Measurements from ENCODE around the gene ZBTB16. TPM values are rescaled to one million over a fixed set of nuclear protein-coding genes. Genes with fewer than 3 reads are reported as not detected.
A peak's percentile ranks its signal among the peaks of the same experiment; 100 is the strongest.

Gene ZBTB16
- total RNA-seq, 3 donors from 2014 or later, result 236 to 358 (median 271) TPM

DNA sequence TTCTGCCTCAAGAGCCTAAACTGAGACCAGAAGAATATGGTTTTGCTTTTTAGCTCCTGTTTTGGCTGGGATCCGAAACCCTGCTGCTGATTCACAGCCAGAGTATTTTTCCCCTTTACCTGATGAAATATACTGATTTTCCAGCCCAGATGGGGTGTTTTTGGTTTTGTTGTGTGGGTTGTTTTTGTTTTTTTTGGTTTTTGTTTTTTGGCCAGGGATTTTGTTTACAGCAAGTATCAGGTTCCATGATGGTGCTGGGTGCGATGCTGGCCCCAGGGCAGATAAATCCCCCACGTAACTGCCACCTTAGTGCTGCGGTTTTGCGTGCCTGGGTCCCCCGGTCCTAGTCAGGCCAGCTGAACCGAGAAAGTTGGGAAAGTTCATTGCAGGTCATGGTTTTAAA, 103.7 kb downstream of the ZBTB16 start:
- peak overlapping the region; percentile 96 to 98 for H3K27ac ChIP-seq
- peak overlapping the region in 2 of 3 donors; percentile 14 to 53 for H3K4me3 ChIP-seq
- TF ChIP-seq POLR2A (IDR thresholded peaks at IDR 0.05), result no peak
- no peak for TF ChIP-seq CTCF (IDR thresholded peaks at IDR 0.05)
- no peak for TF ChIP-seq POLR2AphosphoS5 (IDR thresholded peaks at IDR 0.05)
- H3K4me1 ChIP-seq, result peaks cover 59 to 82% of the 10 kb centered on the region in 2 donors
- no peaks in the 10 kb centered on the region for H3K27me3 ChIP-seq
- intact Hi-C loops (cut with DNase I; ENCODE audit: low total_unique reads), result no loop called here
- no peaks in the 10 kb centered on the region for H3K9me3 ChIP-seq
- no peak for DNase-seq (ENCODE audit: low spot score in 2 of 2)
- no peaks in the 10 kb centered on the region for H3K36me3 ChIP-seq

DNA sequence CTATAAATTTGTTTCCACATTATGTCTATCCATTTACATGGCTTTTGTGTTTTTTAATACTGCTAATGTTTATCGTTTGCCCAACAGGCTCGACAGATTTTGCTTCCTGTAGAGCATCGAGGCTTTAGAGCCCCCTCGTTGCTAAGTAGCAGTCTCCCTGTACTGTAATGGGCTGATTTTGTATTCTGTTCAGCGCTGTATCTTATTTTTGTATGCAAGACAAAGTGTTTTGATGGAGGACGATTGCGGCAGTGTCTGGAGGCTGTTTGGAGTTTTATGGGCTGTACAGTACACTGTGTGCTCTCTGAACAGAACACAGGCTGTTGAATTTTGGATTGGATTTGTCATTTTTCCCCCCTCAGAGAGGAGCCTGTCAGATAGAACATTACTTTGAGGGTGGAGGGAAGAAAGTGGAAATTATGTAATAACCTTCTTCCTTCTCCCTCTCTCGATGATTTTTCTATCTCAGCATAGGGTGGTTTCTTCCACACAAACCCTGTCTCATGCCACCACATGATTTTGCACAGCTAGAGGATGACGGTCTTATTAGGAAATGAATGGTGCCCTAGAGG, 104.4 kb downstream of the ZBTB16 start:
- intact Hi-C loops (cut with DNase I; ENCODE audit: low total_unique reads), result no loop called here
- peak overlapping the region in 2 of 3 donors; percentile 14 to 53 for H3K4me3 ChIP-seq

GRCh38 chr11:114164546-114164945, 105.0 kb downstream of the ZBTB16 start:
- peaks cover 66 to 83% of the 10 kb centered on the region in 2 donors for H3K4me1 ChIP-seq
- peak overlapping the region in 1 of 3 donors; percentile 53 for H3K4me3 ChIP-seq
- no peaks in the 10 kb centered on the region for H3K9me3 ChIP-seq
- intact Hi-C loops (cut with DNase I; ENCODE audit: low total_unique reads), result no loop called here
- peak overlapping the region; percentile 96 to 98 for H3K27ac ChIP-seq
- H3K36me3 ChIP-seq, result no peaks in the 10 kb centered on the region
- no peak for DNase-seq (ENCODE audit: low spot score in 2 of 2)
- TF ChIP-seq POLR2A (IDR thresholded peaks at IDR 0.05) (no peak), CTCF (IDR thresholded peaks at IDR 0.05) (no peak), POLR2AphosphoS5 (IDR thresholded peaks at IDR 0.05) (no peak)
- H3K27me3 ChIP-seq, result no peaks in the 10 kb centered on the region

More for the DNA sequence above, 104.4 kb downstream of the ZBTB16 start:
- peak overlapping the region; percentile 96 to 98 for H3K27ac ChIP-seq
- TF ChIP-seq CTCF (IDR thresholded peaks at IDR 0.05), result no peak
- peak; percentile 9 to 94 (median 70) for TF ChIP-seq POLR2AphosphoS5 (IDR thresholded peaks at IDR 0.05)
- H3K9me3 ChIP-seq, result no peaks in the 10 kb centered on the region
- H3K36me3 ChIP-seq, result no peaks in the 10 kb centered on the region
- H3K4me1 ChIP-seq, result peaks cover 66 to 83% of the 10 kb centered on the region in 2 donors
- no peaks in the 10 kb centered on the region for H3K27me3 ChIP-seq
- DNase-seq (ENCODE audit: low spot score in 2 of 2), result peak in 1 of 2 donors; percentile 75

GRCh38 chr11:114165326-114166230, 106.1 kb downstream of the ZBTB16 start:
- intact Hi-C loops (cut with DNase I; ENCODE audit: low total_unique reads), result no loop called here
- Histone ChIP-seq H3K4me3 (peak overlapping the region in 1 of 3 donors; percentile 34), H3K36me3 (no peaks in the 10 kb centered on the region), H3K9me3 (no peaks in the 10 kb centered on the region), H3K27me3 (no peaks in the 10 kb centered on the region), H3K4me1 (peaks cover 62 to 89% of the 10 kb centered on the region in 2 donors), H3K27ac (peak overlapping the region; percentile 96 to 98)
- no peak for TF ChIP-seq CTCF (IDR thresholded peaks at IDR 0.05)
- no peak for TF ChIP-seq POLR2AphosphoS5 (IDR thresholded peaks at IDR 0.05)
- DNase-seq (ENCODE audit: low spot score in 2 of 2), result no peak

GRCh38 chr11:114166362-114166761, 106.9 kb downstream of the ZBTB16 start:
- Histone ChIP-seq H3K27ac (peak overlapping the region; percentile 96 to 98), H3K4me1 (peaks cover 62 to 88% of the 10 kb centered on the region in 2 donors), H3K9me3 (no peaks in the 10 kb centered on the region), H3K27me3 (no peaks in the 10 kb centered on the region), H3K4me3 (peak overlapping the region in 1 of 3 donors; percentile 34), H3K36me3 (no peaks in the 10 kb centered on the region)
- intact Hi-C loops (cut with DNase I; ENCODE audit: low total_unique reads), result no loop called here
- DNase-seq (ENCODE audit: low spot score in 2 of 2), result no peak
- TF ChIP-seq POLR2A (IDR thresholded peaks at IDR 0.05) (no peak), CTCF (IDR thresholded peaks at IDR 0.05) (no peak), POLR2AphosphoS5 (IDR thresholded peaks at IDR 0.05) (no peak)
